ENCODE measurements around the gene SAMMSON. TPM values are rescaled to one million over a fixed set of nuclear protein-coding genes. Genes with fewer than 3 reads are reported as not detected.

Gene SAMMSON
- total and polyA plus RNA-seq, 10 of the 15 experiments (the other 5 are each of a cell fraction or from before 2014, with no cell fraction given) = not detected

GRCh38 chr3:70038693-70039092, 39.2 kb downstream of the SAMMSON start:
- TF ChIP-seq ZNF24 (IDR thresholded peaks at IDR 0.05) (no peak), SMC3 (IDR thresholded peaks at IDR 0.05; ENCODE audit: borderline replicate concordance, low read length) (no peak), KLF5 (IDR thresholded peaks at IDR 0.05; ENCODE audit: partially characterized antibody) (no peak), STAT1 (conservative IDR thresholded peaks at IDR 0.05) (no peak), RUNX3 (IDR thresholded peaks at IDR 0.05; ENCODE audit: low read length) (no peak), JUNB (IDR thresholded peaks at IDR 0.05) (no peak), SIX5 (IDR thresholded peaks at IDR 0.05; ENCODE audit: low read depth, low read length, severe bottlenecking) (no peak), KAT2A (conservative IDR thresholded peaks at IDR 0.05; ENCODE audit: control insufficient read depth, low read depth, low read length) (no peak), RBBP5 (conservative IDR thresholded peaks at IDR 0.05) (no peak), IRF5 (IDR thresholded peaks at IDR 0.05; ENCODE audit: borderline replicate concordance) (no peak), TCF7 (IDR thresholded peaks at IDR 0.05; ENCODE audit: borderline replicate concordance) (no peak), WRNIP1 (IDR thresholded peaks at IDR 0.05; ENCODE audit: borderline replicate concordance, low read depth, low read length) (no peak), PML (IDR thresholded peaks at IDR 0.05; ENCODE audit: low read length) (no peak)
- TF ChIP-seq, protein P1, sequence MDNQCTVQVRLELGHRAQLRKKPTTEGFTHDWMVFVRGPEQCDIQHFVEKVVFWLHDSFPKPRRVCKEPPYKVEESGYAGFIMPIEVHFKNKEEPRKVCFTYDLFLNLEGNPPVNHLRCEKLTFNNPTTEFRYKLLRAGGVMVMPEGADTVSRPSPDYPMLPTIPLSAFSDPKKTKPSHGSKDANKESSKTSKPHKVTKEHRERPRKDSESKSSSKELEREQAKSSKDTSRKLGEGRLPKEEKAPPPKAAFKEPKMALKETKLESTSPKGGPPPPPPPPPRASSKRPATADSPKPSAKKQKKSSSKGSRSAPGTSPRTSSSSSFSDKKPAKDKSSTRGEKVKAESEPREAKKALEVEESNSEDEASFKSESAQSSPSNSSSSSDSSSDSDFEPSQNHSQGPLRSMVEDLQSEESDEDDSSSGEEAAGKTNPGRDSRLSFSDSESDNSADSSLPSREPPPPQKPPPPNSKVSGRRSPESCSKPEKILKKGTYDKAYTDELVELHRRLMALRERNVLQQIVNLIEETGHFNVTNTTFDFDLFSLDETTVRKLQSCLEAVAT (IDR thresholded peaks at IDR 0.05) = no peak
- TF ChIP-seq, protein P2, sequence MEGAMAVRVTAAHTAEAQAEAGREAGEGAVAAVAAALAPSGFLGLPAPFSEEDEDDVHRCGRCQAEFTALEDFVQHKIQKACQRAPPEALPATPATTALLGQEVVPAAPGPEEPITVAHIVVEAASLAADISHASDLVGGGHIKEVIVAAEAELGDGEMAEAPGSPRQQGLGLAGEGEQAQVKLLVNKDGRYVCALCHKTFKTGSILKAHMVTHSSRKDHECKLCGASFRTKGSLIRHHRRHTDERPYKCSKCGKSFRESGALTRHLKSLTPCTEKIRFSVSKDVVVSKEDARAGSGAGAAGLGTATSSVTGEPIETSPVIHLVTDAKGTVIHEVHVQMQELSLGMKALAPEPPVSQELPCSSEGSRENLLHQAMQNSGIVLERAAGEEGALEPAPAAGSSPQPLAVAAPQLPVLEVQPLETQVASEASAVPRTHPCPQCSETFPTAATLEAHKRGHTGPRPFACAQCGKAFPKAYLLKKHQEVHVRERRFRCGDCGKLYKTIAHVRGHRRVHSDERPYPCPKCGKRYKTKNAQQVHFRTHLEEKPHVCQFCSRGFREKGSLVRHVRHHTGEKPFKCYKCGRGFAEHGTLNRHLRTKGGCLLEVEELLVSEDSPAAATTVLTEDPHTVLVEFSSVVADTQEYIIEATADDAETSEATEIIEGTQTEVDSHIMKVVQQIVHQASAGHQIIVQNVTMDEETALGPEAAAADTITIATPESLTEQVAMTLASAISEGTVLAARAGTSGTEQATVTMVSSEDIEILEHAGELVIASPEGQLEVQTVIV (IDR thresholded peaks at IDR 0.05; ENCODE audit: borderline replicate concordance, partially characterized antibody) = no peak

More at GRCh38 chr3:70038693-70039092, 39.2 kb downstream of the SAMMSON start:
- no peak overlapping the region for H3K4me2 ChIP-seq (ENCODE audit: control insufficient read depth, insufficient read depth)
- H3K79me2 ChIP-seq (ENCODE audit: control insufficient read depth, insufficient read depth, low read length) = no peaks in the 10 kb centered on the region
- intact Hi-C loops (cut with micrococcal nuclease; ENCODE audit: unreplicated experiment) (no loop called here), in situ Hi-C loops (cut with MboI) (no loop called here)
- H3K36me3 ChIP-seq (ENCODE audit: control insufficient read depth in 2 of 2, insufficient read depth in 2 of 2, low read length in 1 of 2) = no peaks in the 10 kb centered on the region
- no peaks in the 10 kb centered on the region for H3K9me3 ChIP-seq (replicated peaks; ENCODE audit: control insufficient read depth, insufficient read depth, low read length)
- BruUV-seq (replicated peaks) = no TSS peak
- SMC1A ChIA-PET (ENCODE audit: uncharacterized antibody, unreplicated experiment) = no interaction called here
- 0% methylated on average over 1 of the region's 1 CpG for WGBS (ENCODE audit: insufficient coverage, insufficient replicate concordance, low lambda C conversion rate, missing lambda C conversion rate)
- H3K27me3 ChIP-seq (replicated peaks in 1 of 2; ENCODE audit: control insufficient read depth in 2 of 2, insufficient read depth in 2 of 2, low read length in 1 of 2) = no peaks in the 10 kb centered on the region
- H3K4me3 ChIP-seq = no peak overlapping the region
- H3K27ac ChIP-seq (ENCODE audit: control insufficient read depth, insufficient read depth) = no peak overlapping the region
- H3K4me1 ChIP-seq (ENCODE audit: control insufficient read depth, insufficient read depth, low read length) = no peaks in the 10 kb centered on the region
- no peak overlapping the region for H3K9ac ChIP-seq (ENCODE audit: control insufficient read depth, insufficient read depth, low read length)
- RAD21 ChIA-PET (ENCODE audit: unreplicated experiment) = no interaction called here
- POLR2A ChIA-PET = no interaction called here
- FAIRE-seq (no peak), ATAC-seq (no peak), DNase-seq (ENCODE audit: low read depth, low spot score) (no peak)
- CTCF ChIA-PET = no interaction called here
- no peaks in the 10 kb centered on the region for H4K20me1 ChIP-seq (ENCODE audit: control insufficient read depth, insufficient read depth)
- no peak overlapping the region for H2AFZ ChIP-seq (ENCODE audit: control insufficient read depth, low read depth, low read length)

Data from GM12878 (cell line).